ENCODE measurements around the gene PYCR2.
"Not testable (repeated sequence)": the region's sequence is repeated elsewhere in the genome, so short reads cannot be mapped to it uniquely, and the experiment has no call there.

Gene PYCR2

DNA sequence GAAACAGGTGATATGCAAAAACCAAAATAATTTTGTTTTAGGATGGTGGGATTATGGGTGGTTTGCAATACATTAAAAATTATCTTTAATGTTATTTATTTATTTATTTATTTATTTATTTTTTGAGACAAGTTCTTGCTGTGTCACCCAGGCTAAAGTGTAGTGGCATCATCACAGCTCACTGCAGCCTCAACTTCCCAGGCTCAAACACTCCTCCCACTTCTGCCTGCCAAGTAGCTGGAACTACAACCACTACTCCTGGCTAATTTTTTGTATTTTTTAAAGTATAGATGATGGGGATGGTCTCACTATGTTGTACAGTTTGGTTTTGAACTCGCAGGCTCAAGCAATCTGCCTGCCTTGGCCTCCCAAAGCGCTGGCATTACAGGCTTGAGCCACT, 6.5 kb upstream of the PYCR2 start:
- no peaks in the 10 kb centered on the region for H3K4me1 ChIP-seq (ENCODE audit: control insufficient read depth in 1 of 2, insufficient read depth in 2 of 2, low read length in 2 of 2)
- no peak overlapping the region for H3K27ac ChIP-seq (ENCODE audit: low read length)
- H3K36me3 ChIP-seq (ENCODE audit: control insufficient read depth in 1 of 2, insufficient read depth in 2 of 2, low read length in 2 of 2): no peaks in the 10 kb centered on the region
- no peaks in the 10 kb centered on the region for H3K9me3 ChIP-seq (ENCODE audit: control insufficient read depth in 1 of 2, low read length in 2 of 2)
- no peak overlapping the region for H3K4me3 ChIP-seq (ENCODE audit: low read depth in 1 of 2, low read length in 2 of 2)
- no peaks in the 10 kb centered on the region for H3K27me3 ChIP-seq (ENCODE audit: low read depth, low read length)

DNA sequence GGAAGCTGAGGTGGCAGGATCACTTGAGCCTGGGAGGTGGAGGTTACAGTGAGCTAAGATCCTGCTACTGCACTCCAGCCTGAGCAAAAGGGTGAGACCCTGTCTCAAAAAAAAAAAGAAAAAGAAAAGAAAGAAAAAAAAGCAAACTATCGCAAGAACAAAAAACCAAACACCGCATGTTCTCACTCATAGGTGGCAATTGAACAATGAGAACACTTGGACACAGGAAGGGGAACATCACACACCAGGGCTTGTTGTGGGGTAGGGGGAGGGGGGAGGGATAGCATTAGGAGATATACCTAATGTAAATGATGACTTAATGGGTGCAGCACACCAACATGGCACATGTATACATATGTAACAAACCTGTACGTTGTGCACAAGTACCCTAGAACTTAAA, 5.4 kb upstream of the PYCR2 start:
- not testable (repeated sequence) for H3K4me3 ChIP-seq (ENCODE audit: low read depth in 1 of 2, low read length in 2 of 2)

DNA sequence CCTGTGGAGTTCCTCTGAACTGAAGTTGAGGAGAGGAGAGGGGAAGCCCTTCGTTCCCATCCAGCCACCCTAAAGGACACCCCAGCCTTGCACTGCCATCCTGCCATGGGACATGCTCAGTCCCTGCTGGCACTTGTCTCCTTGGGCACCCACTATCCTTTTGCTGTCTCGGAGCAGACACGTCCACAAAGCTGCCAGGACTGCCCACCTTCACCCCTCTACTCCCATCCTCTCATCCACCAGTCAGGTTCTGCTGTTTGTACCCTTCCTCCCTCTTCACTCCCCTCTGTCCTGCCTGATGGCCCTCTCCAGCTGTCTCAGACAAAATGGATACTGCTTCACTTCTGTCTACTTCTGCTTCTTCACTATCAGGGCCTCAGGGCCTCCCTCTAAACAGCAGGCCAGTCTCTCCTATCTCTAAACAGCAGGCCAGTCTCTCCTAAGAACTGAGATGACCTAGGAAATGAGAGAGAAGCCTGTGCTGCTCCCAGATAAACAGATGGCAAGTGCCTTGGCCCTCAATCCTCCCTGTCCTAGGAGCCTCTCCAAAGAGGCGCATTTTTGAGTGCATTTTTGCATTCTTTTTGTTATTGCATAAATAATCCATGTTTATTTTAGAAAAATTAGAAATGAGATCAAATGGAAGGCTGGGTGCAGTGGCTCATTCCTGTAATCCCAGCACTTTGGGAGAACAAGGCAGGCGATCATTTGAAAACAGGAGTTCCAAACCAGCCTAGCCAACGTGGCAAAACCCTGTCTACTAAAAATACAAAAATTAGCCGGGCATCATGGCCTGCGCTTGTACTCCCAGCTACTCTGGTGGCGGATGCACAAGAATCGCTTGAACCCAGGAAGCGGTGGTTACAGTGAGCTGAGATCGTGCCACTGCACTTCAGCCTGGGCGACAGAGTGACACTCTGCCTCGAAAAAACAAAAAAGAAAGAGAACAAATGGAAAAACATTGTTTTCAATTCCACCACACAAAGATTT, 4.4 kb upstream of the PYCR2 start:
- H3K36me3 ChIP-seq (ENCODE audit: control insufficient read depth in 1 of 2, insufficient read depth in 2 of 2, low read length in 2 of 2): no peaks in the 10 kb centered on the region
- no peaks in the 10 kb centered on the region for H3K27me3 ChIP-seq (ENCODE audit: low read depth, low read length)
- no peaks in the 10 kb centered on the region for H3K9me3 ChIP-seq (ENCODE audit: control insufficient read depth in 1 of 2, low read length in 2 of 2)
- H3K27ac ChIP-seq (ENCODE audit: low read length): no peak overlapping the region
- H3K4me3 ChIP-seq (ENCODE audit: low read depth in 1 of 2, low read length in 2 of 2): no peak overlapping the region
- peaks cover 0 to 2% of the 10 kb centered on the region in 2 donors for H3K4me1 ChIP-seq (ENCODE audit: control insufficient read depth in 1 of 2, insufficient read depth in 2 of 2, low read length in 2 of 2)

More for the DNA sequence above, 5.4 kb upstream of the PYCR2 start:
- not testable (repeated sequence) for H3K4me1 ChIP-seq (ENCODE audit: control insufficient read depth in 1 of 2, insufficient read depth in 2 of 2, low read length in 2 of 2); H3K27ac ChIP-seq (ENCODE audit: low read length); H3K27me3 ChIP-seq (ENCODE audit: low read depth, low read length); H3K36me3 ChIP-seq (ENCODE audit: control insufficient read depth in 1 of 2, insufficient read depth in 2 of 2, low read length in 2 of 2); H3K9me3 ChIP-seq (ENCODE audit: control insufficient read depth in 1 of 2, low read length in 2 of 2)

- Histone ChIP-seq H3K27me3 (ENCODE audit: low read depth, low read length) (no peaks in the 10 kb centered on the region), H3K27ac (ENCODE audit: low read length) (no peak overlapping the region), H3K36me3 (ENCODE audit: control insufficient read depth in 1 of 2, insufficient read depth in 2 of 2, low read length in 2 of 2) (peaks cover 0 to 5% of the 10 kb centered on the region in 2 donors), H3K9me3 (ENCODE audit: control insufficient read depth in 1 of 2, low read length in 2 of 2) (no peaks in the 10 kb centered on the region), H3K4me1 (ENCODE audit: control insufficient read depth in 1 of 2, insufficient read depth in 2 of 2, low read length in 2 of 2) (peaks cover 4 to 16% of the 10 kb centered on the region in 2 donors), H3K4me3 (ENCODE audit: low read depth in 1 of 2, low read length in 2 of 2) (no peak overlapping the region)
These were observed 2.6 kb upstream of the PYCR2 start for GRCh38 chr1:225926551-225927113.

DNA sequence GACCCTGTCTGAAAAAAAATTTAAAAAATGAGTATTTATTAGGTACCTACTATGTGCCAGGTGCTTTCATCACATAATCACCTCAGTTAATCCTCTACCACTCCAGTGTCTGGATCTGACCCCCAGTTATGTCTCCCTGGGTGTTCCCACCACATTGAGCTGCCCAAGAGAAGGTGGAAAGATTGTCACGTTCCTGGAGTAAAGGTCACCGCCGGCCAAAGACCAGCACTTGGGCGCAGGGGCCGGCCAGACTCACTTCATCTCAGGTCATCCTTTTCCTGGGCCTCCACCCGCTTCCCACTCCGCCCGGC, 714 bp downstream of the PYCR2 start:
- H3K4me3 ChIP-seq (ENCODE audit: low read depth in 1 of 2, low read length in 2 of 2): peak overlapping the region; percentile 88 to 89
- no peaks in the 10 kb centered on the region for H3K9me3 ChIP-seq (ENCODE audit: control insufficient read depth in 1 of 2, low read length in 2 of 2)
- H3K27me3 ChIP-seq (ENCODE audit: low read depth, low read length): no peaks in the 10 kb centered on the region
- H3K27ac ChIP-seq (ENCODE audit: low read length): peak overlapping the region; percentile 90
- H3K36me3 ChIP-seq (ENCODE audit: control insufficient read depth in 1 of 2, insufficient read depth in 2 of 2, low read length in 2 of 2): peaks cover 2 to 9% of the 10 kb centered on the region in 2 donors
- peaks cover 7 to 31% of the 10 kb centered on the region in 2 donors for H3K4me1 ChIP-seq (ENCODE audit: control insufficient read depth in 1 of 2, insufficient read depth in 2 of 2, low read length in 2 of 2)

DNA sequence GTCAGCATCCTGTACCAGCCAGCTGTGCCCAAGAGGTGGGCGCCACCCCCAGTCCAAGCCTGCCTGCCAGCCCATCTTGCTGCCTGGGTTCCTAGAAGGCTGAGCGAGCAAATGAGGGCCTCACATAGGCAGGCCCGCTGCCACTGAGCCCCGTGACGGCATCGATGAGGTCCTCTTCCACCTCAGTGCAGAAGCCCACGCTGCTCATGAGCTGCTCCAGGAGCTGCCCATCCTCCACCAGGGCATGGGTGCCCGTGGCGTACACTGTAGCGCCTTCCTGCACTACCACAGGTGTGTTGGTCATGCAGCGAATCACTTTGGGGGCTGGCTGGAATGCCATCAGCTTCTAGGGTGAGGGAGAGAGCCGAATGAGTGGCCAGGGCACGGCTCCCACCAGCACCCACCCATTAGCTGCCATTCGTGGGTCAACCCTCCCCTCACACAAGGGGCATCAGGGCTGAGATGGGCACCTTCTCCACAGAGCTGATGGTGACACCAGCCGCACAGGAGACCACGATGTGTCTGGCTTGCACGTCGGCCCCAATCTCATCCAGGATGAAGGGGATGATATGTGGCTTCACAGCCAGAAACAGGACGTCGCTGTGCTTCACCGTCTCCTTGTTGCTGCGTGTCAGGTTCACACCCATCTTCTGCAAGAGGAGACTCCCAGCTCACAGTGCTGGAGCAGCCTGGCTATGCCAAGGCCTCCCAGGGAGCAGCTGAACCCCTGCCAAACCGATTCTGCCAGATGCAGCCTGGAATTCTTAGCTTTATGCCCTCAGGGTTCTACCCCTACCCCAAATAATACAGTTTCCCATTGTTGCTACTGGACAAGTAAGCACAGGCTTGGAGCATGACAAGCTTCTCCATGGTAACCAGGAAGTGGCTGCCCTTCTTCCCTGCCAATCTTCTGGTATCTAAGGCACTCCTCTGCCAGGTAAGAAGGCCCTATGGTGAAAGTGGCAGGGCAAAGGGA, 2.0 kb downstream of the PYCR2 start:
- Histone ChIP-seq H3K4me1 (ENCODE audit: control insufficient read depth in 1 of 2, insufficient read depth in 2 of 2, low read length in 2 of 2) (peaks cover 7 to 31% of the 10 kb centered on the region in 2 donors), H3K36me3 (ENCODE audit: control insufficient read depth in 1 of 2, insufficient read depth in 2 of 2, low read length in 2 of 2) (peaks cover 9 to 18% of the 10 kb centered on the region in 2 donors), H3K27ac (ENCODE audit: low read length) (no peak overlapping the region), H3K9me3 (ENCODE audit: control insufficient read depth in 1 of 2, low read length in 2 of 2) (no peaks in the 10 kb centered on the region), H3K27me3 (ENCODE audit: low read depth, low read length) (no peaks in the 10 kb centered on the region), H3K4me3 (ENCODE audit: low read depth in 1 of 2, low read length in 2 of 2) (no peak overlapping the region)

DNA sequence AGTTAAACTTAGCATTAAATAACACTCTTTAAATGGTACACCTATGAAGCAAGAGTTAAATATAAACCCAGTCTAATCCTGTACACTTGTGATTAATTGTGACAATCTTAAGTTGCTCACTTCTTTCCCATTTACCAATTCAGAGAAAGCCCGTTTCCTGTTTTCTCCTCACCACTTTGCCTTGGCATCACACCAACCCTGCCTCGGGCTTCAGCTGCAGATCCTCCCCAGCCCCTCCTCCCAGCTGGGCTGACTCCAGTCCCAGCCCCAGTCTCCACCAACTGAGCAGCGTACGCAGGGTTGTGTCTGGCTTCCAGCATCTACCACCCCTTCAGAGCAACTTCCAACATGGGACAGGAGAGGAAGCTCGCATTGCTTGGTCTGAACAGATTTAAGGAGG, 4.1 kb downstream of the PYCR2 start:
- no peaks in the 10 kb centered on the region for H3K9me3 ChIP-seq (ENCODE audit: control insufficient read depth in 1 of 2, low read length in 2 of 2)
- peaks cover 7 to 31% of the 10 kb centered on the region in 2 donors for H3K4me1 ChIP-seq (ENCODE audit: control insufficient read depth in 1 of 2, insufficient read depth in 2 of 2, low read length in 2 of 2)
- H3K4me3 ChIP-seq (ENCODE audit: low read depth in 1 of 2, low read length in 2 of 2): no peak overlapping the region
- peaks cover 13 to 23% of the 10 kb centered on the region in 2 donors for H3K36me3 ChIP-seq (ENCODE audit: control insufficient read depth in 1 of 2, insufficient read depth in 2 of 2, low read length in 2 of 2)
- no peak overlapping the region for H3K27ac ChIP-seq (ENCODE audit: low read length)
- no peaks in the 10 kb centered on the region for H3K27me3 ChIP-seq (ENCODE audit: low read depth, low read length)

- peaks cover 7 to 27% of the 10 kb centered on the region in 2 donors for H3K4me1 ChIP-seq (ENCODE audit: control insufficient read depth in 1 of 2, insufficient read depth in 2 of 2, low read length in 2 of 2)
- H3K4me3 ChIP-seq (ENCODE audit: low read depth in 1 of 2, low read length in 2 of 2): no peak overlapping the region
- H3K27ac ChIP-seq (ENCODE audit: low read length): no peak overlapping the region
- no peaks in the 10 kb centered on the region for H3K27me3 ChIP-seq (ENCODE audit: low read depth, low read length)
- peaks cover 13 to 23% of the 10 kb centered on the region in 2 donors for H3K36me3 ChIP-seq (ENCODE audit: control insufficient read depth in 1 of 2, insufficient read depth in 2 of 2, low read length in 2 of 2)
- no peaks in the 10 kb centered on the region for H3K9me3 ChIP-seq (ENCODE audit: control insufficient read depth in 1 of 2, low read length in 2 of 2)
These were observed 5.8 kb downstream of the PYCR2 start for GRCh38 chr1:225918280-225918679.

- H3K36me3 ChIP-seq (ENCODE audit: control insufficient read depth in 1 of 2, insufficient read depth in 2 of 2, low read length in 2 of 2): peaks cover 13 to 23% of the 10 kb centered on the region in 2 donors
These were observed 6.5 kb downstream of the PYCR2 start for GRCh38 chr1:225917536-225917935.

GRCh38 chr1:225917101-225917500, 6.9 kb downstream of the PYCR2 start:
- H3K36me3 ChIP-seq (ENCODE audit: control insufficient read depth in 1 of 2, insufficient read depth in 2 of 2, low read length in 2 of 2): peaks cover 13 to 23% of the 10 kb centered on the region in 2 donors
- peaks cover 3 to 15% of the 10 kb centered on the region in 2 donors for H3K4me1 ChIP-seq (ENCODE audit: control insufficient read depth in 1 of 2, insufficient read depth in 2 of 2, low read length in 2 of 2)
- no peaks in the 10 kb centered on the region for H3K27me3 ChIP-seq (ENCODE audit: low read depth, low read length)
- no peak overlapping the region for H3K4me3 ChIP-seq (ENCODE audit: low read depth in 1 of 2, low read length in 2 of 2)
- no peak overlapping the region for H3K27ac ChIP-seq (ENCODE audit: low read length)
- H3K9me3 ChIP-seq (ENCODE audit: control insufficient read depth in 1 of 2, low read length in 2 of 2): no peaks in the 10 kb centered on the region

More at GRCh38 chr1:225917536-225917935, 6.5 kb downstream of the PYCR2 start:
- peaks cover 6 to 20% of the 10 kb centered on the region in 2 donors for H3K4me1 ChIP-seq (ENCODE audit: control insufficient read depth in 1 of 2, insufficient read depth in 2 of 2, low read length in 2 of 2)
- H3K27ac ChIP-seq (ENCODE audit: low read length): no peak overlapping the region
- H3K27me3 ChIP-seq (ENCODE audit: low read depth, low read length): no peaks in the 10 kb centered on the region
- H3K9me3 ChIP-seq (ENCODE audit: control insufficient read depth in 1 of 2, low read length in 2 of 2): no peaks in the 10 kb centered on the region
- no peak overlapping the region for H3K4me3 ChIP-seq (ENCODE audit: low read depth in 1 of 2, low read length in 2 of 2)

GRCh38 chr1:225915538-225915991, 8.5 kb downstream of the PYCR2 start:
- no peaks in the 10 kb centered on the region for H3K9me3 ChIP-seq (ENCODE audit: control insufficient read depth in 1 of 2, low read length in 2 of 2)
- no peak overlapping the region for H3K27ac ChIP-seq (ENCODE audit: low read length)
- no peak overlapping the region for H3K4me3 ChIP-seq (ENCODE audit: low read depth in 1 of 2, low read length in 2 of 2)
- peaks cover 13 to 15% of the 10 kb centered on the region in 2 donors for H3K36me3 ChIP-seq (ENCODE audit: control insufficient read depth in 1 of 2, insufficient read depth in 2 of 2, low read length in 2 of 2)
- H3K4me1 ChIP-seq (ENCODE audit: control insufficient read depth in 1 of 2, insufficient read depth in 2 of 2, low read length in 2 of 2): peaks cover 3 to 23% of the 10 kb centered on the region in 2 donors
- H3K27me3 ChIP-seq (ENCODE audit: low read depth, low read length): no peaks in the 10 kb centered on the region
